Tibial artery (tissue), 4 donors: ENCODE results near the gene TMEM229A.

Source experiments
- DNase-seq, 2 donors: peaks; one replicate each; pipeline ENCODE4 v3.0.0-alpha.2; 2019
- H3K27ac ChIP-seq, 2 donors: fragments of 200-600 bp; sonication (generic) in 1 of 2; 1 replicate in 1 of 2; 2 replicates in 1 of 2; pipeline ENCODE4 v1.5.1; 2018 to 2019; ENCODE audit warnings: mild to moderate bottlenecking in 1 of 2
- H3K27me3 ChIP-seq, 2 donors: fragments of 200-600 bp; sonication (generic) in 1 of 2; one replicate each; pipeline versions ENCODE4 v1.5.1 to v1.6.0; 2016 to 2019
- H3K36me3 ChIP-seq, 3 donors: fragments of 200-600 bp; sonication (generic) in 2 of 3; one replicate each; pipeline ENCODE4 v1.5.1; 2016 to 2019; ENCODE audit warnings: mild to moderate bottlenecking in 2 of 3
- H3K4me1 ChIP-seq, 4 donors: fragments of 200-600 bp; sonication (generic) in 2 of 4; 1 replicate in 3 of 4; 2 replicates in 1 of 4; pipeline ENCODE4 v1.5.1; 2016 to 2019
- H3K4me3 ChIP-seq, 2 donors: fragments of 200-600 bp; sonication (generic) in 1 of 2; 1 replicate in 1 of 2; 2 replicates in 1 of 2; pipeline ENCODE4 v1.5.1; 2018 to 2019; ENCODE audit warnings: mild to moderate bottlenecking in 2 of 2
- H3K9me3 ChIP-seq, 3 donors: fragments of 200-600 bp; sonication (generic) in 1 of 3; one replicate each; pipeline ENCODE4 v1.5.1; 2016 to 2019
- intact Hi-C: fragments of 100-400 bp; cut with DNase I; formaldehyde crosslinking; loops from one replicate; pipeline ENCODE4 v1.15.0; 2023; ENCODE audit warnings: low total_unique reads
- TF ChIP-seq, protein P1 (sequence below), 2 experiments: fragments of 200-600 bp in 1 of 2; fragments of 450-650 bp in 1 of 2; IDR thresholded peaks; one replicate each; pipeline ENCODE4 v1.5.1; 2017 to 2019; ENCODE audit warnings: antibody characterized with exemption in 2 of 2, mild to moderate bottlenecking in 1 of 2, moderate library complexity in 1 of 2

TMEM229A gene

GRCh38 chr7:124035706-124036105 is 2.8 kb upstream of the TMEM229A start:
- Histone ChIP-seq H3K4me1 (peaks cover 0 to 24% (median 17%) of the 10 kb centered on the region in 4 donors), H3K27ac (no peak overlapping the region), H3K27me3 (peaks cover 0 to 32% of the 10 kb centered on the region in 2 donors), H3K36me3 (no peaks in the 10 kb centered on the region), H3K9me3 (no peaks in the 10 kb centered on the region), H3K4me3 (no peak overlapping the region)
- TF ChIP-seq, protein P1, sequence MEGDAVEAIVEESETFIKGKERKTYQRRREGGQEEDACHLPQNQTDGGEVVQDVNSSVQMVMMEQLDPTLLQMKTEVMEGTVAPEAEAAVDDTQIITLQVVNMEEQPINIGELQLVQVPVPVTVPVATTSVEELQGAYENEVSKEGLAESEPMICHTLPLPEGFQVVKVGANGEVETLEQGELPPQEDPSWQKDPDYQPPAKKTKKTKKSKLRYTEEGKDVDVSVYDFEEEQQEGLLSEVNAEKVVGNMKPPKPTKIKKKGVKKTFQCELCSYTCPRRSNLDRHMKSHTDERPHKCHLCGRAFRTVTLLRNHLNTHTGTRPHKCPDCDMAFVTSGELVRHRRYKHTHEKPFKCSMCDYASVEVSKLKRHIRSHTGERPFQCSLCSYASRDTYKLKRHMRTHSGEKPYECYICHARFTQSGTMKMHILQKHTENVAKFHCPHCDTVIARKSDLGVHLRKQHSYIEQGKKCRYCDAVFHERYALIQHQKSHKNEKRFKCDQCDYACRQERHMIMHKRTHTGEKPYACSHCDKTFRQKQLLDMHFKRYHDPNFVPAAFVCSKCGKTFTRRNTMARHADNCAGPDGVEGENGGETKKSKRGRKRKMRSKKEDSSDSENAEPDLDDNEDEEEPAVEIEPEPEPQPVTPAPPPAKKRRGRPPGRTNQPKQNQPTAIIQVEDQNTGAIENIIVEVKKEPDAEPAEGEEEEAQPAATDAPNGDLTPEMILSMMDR (IDR thresholded peaks at IDR 0.05), result no peak
- no peak for DNase-seq
- intact Hi-C loops, result no loop called here

DNA sequence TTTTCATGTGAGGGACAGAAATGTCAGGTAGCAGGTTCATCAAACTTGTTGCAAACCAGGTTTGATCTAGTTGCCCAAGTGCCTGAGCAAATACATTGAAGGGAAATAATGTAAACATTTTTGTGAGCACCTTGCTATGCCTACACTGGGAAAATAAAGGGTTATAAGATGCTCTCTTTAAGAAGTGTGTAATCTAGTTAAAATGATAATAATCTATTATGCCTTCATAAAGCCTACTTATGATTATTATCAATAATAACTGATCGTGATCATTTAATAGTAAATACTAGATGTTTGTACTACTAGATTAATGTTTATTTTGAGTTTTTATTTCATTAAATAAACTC is 1.9 kb upstream of the TMEM229A start:
- H3K27ac ChIP-seq, result no peak overlapping the region
- no peak overlapping the region for H3K4me3 ChIP-seq
- no peaks in the 10 kb centered on the region for H3K9me3 ChIP-seq
- intact Hi-C loops, result no loop called here
- no peaks in the 10 kb centered on the region for H3K36me3 ChIP-seq
- H3K27me3 ChIP-seq, result peaks cover 0 to 41% of the 10 kb centered on the region in 2 donors
- H3K4me1 ChIP-seq, result peaks cover 0 to 24% (median 17%) of the 10 kb centered on the region in 4 donors
- TF ChIP-seq, protein P1 (IDR thresholded peaks at IDR 0.05), result no peak
- no peak for DNase-seq

- no peak for DNase-seq
- Histone ChIP-seq H3K27me3 (peaks cover 0 to 47% of the 10 kb centered on the region in 2 donors), H3K9me3 (no peaks in the 10 kb centered on the region), H3K36me3 (no peaks in the 10 kb centered on the region), H3K4me3 (peak overlapping the region in 1 of 2 donors; percentile 53), H3K27ac (no peak overlapping the region), H3K4me1 (peaks cover 0 to 24% (median 17%) of the 10 kb centered on the region in 4 donors)
- TF ChIP-seq, protein P1 (IDR thresholded peaks at IDR 0.05), result no peak
- intact Hi-C loops, result no loop called here
Observed at GRCh38 chr7:124033807-124034753, 1.2 kb upstream of the TMEM229A start.

DNA sequence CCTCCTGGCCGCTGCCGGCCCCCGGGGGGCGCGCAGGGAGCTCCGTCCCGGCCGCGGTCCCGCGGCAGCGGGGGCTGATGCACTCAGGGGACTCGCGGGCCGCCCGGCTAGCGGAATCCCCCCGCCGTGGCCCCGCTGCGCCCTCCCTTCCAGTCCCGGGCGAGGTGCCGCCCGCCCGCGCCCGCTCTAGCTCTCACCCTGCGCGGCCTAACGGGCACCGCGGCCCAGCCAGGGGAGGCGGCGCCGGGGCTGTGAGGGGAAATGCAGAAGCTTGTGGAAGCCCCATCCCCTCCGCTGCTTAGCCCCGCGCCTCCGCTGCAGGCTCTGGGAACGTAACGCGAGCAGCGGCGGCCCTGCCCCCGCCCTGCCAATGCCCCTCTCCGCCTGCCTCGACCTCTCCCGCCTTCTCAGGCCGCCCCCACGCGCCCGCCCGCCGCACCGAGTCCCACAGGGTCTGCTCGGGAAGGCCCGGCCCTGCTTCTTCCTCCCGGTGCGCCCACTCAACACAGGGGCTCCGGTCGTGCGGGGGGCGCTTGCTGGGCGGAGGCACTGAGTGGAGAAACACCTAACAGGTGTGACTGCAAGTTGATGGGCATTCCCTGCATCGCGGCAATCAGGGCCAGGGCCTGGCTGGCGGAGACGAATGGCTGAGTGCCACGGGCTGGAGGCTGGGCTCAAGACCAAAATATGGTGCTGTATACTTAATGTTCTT is 384 bp upstream of the TMEM229A start:
- Histone ChIP-seq H3K27ac (no peak overlapping the region), H3K27me3 (peaks cover 0 to 53% of the 10 kb centered on the region in 2 donors), H3K36me3 (no peaks in the 10 kb centered on the region), H3K9me3 (no peaks in the 10 kb centered on the region), H3K4me1 (peaks cover 0 to 24% (median 17%) of the 10 kb centered on the region in 4 donors), H3K4me3 (peak overlapping the region; percentile 38 to 53)
- TF ChIP-seq, protein P1 (IDR thresholded peaks at IDR 0.05), result no peak
- intact Hi-C loops, result no loop called here
- no peak for DNase-seq

- Histone ChIP-seq H3K36me3 (no peaks in the 10 kb centered on the region), H3K4me3 (peak overlapping the region; percentile 38 to 53), H3K27ac (no peak overlapping the region), H3K4me1 (peaks cover 0 to 24% (median 17%) of the 10 kb centered on the region in 4 donors), H3K27me3 (peaks cover 0 to 55% of the 10 kb centered on the region in 2 donors), H3K9me3 (no peaks in the 10 kb centered on the region)
- intact Hi-C loops, result no loop called here
- TF ChIP-seq, protein P1 (IDR thresholded peaks at IDR 0.05), result no peak
- no peak for DNase-seq
Observed at GRCh38 chr7:124031919-124032318, 948 bp downstream of the TMEM229A start.
